H1 (cell line): Measurements from ENCODE around the gene CWC27. TPM values are rescaled to one million over a fixed set of nuclear protein-coding genes. Genes with fewer than 3 reads are reported as not detected.

Source experiments
- CTCF ChIA-PET: fragments of 300-600 bp; sonication (Branson Sonifier 250); formaldehyde crosslinking; loops from one replicate; lab custom pipeline; 2021; ENCODE audit not compliant: partially characterized antibody; lab: Charles Lee
- POLR2A ChIA-PET: fragments of 300-600 bp; sonication (Branson Sonifier 250); formaldehyde crosslinking; loops from one replicate; lab custom pipeline; 2021; ENCODE audit warnings: inconsistent platforms; ENCODE audit not compliant: partially characterized antibody; lab: Charles Lee
- DNase-seq, 2 experiments: peaks; one replicate each; pipeline versions ENCODE4 v3.0.0 to v3.0.0-alpha.2; 2010 to 2022; ENCODE audit warnings: low spot score in 2 of 2, low read depth in 1 of 2, mixed read lengths in 1 of 2
- FAIRE-seq: peaks from 2 replicates; lab custom pipeline; 2011; peaks lifted over from hg19 to GRCh38; lab: Jason Lieb, UNC
- H2AFZ ChIP-seq: 2 replicates; pipeline ENCODE4 v1.8.1; 2012; ENCODE audit warnings: low read length, inconsistent platforms
- H2AK5ac ChIP-seq: 2 replicates; pipeline ENCODE4 v1.6.1; 2013; ENCODE audit warnings: low read depth, low read length
- H2BK120ac ChIP-seq: replicated peaks from 2 replicates; pipeline ENCODE3; 2013; ENCODE audit warnings: low read depth, low read length, inconsistent platforms
- H2BK12ac ChIP-seq: 2 replicates; pipeline ENCODE4 v1.6.1; 2013; ENCODE audit warnings: low read depth, low read length
- H2BK15ac ChIP-seq: 2 replicates; pipeline ENCODE4 v1.6.1; 2013; ENCODE audit warnings: low read length
- H2BK20ac ChIP-seq: 2 replicates; pipeline ENCODE4 v1.6.1; 2013; ENCODE audit warnings: low read length
- H2BK5ac ChIP-seq: 2 replicates; pipeline ENCODE4 v1.6.1; 2013; ENCODE audit warnings: low read depth, low read length
- H3K14ac ChIP-seq: 2 replicates; pipeline ENCODE4 v1.6.1; 2013; ENCODE audit warnings: inconsistent platforms; ENCODE audit not compliant: insufficient read length
- H3K18ac ChIP-seq: 2 replicates; pipeline ENCODE4 v1.6.1; 2013; ENCODE audit warnings: low read length; ENCODE audit errors: extremely low read depth
- H3K23ac ChIP-seq: 2 replicates; pipeline ENCODE4 v1.6.1; 2013; ENCODE audit warnings: inconsistent platforms; ENCODE audit not compliant: insufficient read length
- H3K23me2 ChIP-seq: 2 replicates; pipeline ENCODE4 v1.6.1; 2013; ENCODE audit warnings: low read depth, low read length
- H3K27ac ChIP-seq: 2 replicates; pipeline ENCODE4 v1.6.1; 2011; ENCODE audit warnings: low read depth, low read length, inconsistent platforms
- H3K27me3 ChIP-seq, 4 experiments: replicated peaks in 1 of 4; 1 replicate in 1 of 4; 2 replicates in 3 of 4; pipeline versions ENCODE4 v1.6.1 to v1.8.1; 2011 to 2013; ENCODE audit warnings: low read length in 3 of 4, mild to moderate bottlenecking in 3 of 4, inconsistent platforms in 2 of 4, mixed read lengths in 2 of 4, moderate library complexity in 1 of 4; ENCODE audit not compliant: control insufficient read depth in 3 of 4, insufficient read depth in 3 of 4; ENCODE audit errors: extremely low read depth in 1 of 4
- H3K36me3 ChIP-seq, 4 experiments: 2 replicates each; pipeline versions ENCODE4 v1.6.1 to v1.8.1; 2011 to 2013; ENCODE audit warnings: mild to moderate bottlenecking in 4 of 4, low read length in 3 of 4, moderate library complexity in 2 of 4, control low read depth in 1 of 4, inconsistent platforms in 1 of 4; ENCODE audit not compliant: insufficient read depth in 4 of 4, control insufficient read depth in 2 of 4
- H3K4ac ChIP-seq: replicated peaks from 2 replicates; pipeline ENCODE3; 2013; ENCODE audit warnings: low read length, low read depth, mixed read lengths, inconsistent platforms; ENCODE audit not compliant: insufficient read length
- H3K4me1 ChIP-seq, 4 experiments: replicated peaks in 1 of 4; 1 replicate in 1 of 4; 2 replicates in 3 of 4; pipeline versions ENCODE4 v1.6.1 to v1.8.1; 2011 to 2013; ENCODE audit warnings: low read length in 3 of 4, inconsistent platforms in 2 of 4, mixed read lengths in 1 of 4; ENCODE audit not compliant: insufficient read depth in 4 of 4, control insufficient read depth in 3 of 4
- H3K4me2 ChIP-seq, 2 experiments: 2 replicates each; pipeline versions ENCODE4 v1.6.1 to v1.8.1; 2011 to 2013; ENCODE audit warnings: low read depth in 2 of 2, low read length in 2 of 2, control low read depth in 1 of 2, inconsistent platforms in 1 of 2, mild to moderate bottlenecking in 1 of 2; ENCODE audit not compliant: insufficient read depth in 1 of 2
- H3K4me3 ChIP-seq, 4 experiments: fragments of 200-600, 300-600 bp in 1 of 4; sonication (generic), shearing (Covaris generic), sonication (Bioruptor Twin) in 1 of 4; 2 replicates each; pipeline versions ENCODE4 v1.5.1 to v1.8.1; 2011 to 2016; ENCODE audit warnings: low read length in 4 of 4, low read depth in 3 of 4, control low read depth in 2 of 4, inconsistent platforms in 2 of 4, mild to moderate bottlenecking in 2 of 4, mixed read lengths in 1 of 4, moderate library complexity in 1 of 4; ENCODE audit not compliant: insufficient read depth in 2 of 4; ENCODE audit errors: extremely low read depth in 1 of 4
- H3K56ac ChIP-seq: replicated peaks from 2 replicates; pipeline ENCODE3; 2013; ENCODE audit warnings: low read depth, mild to moderate bottlenecking, mixed read lengths, low read length, inconsistent platforms; ENCODE audit not compliant: insufficient read length
- H3K79me1 ChIP-seq: 2 replicates; pipeline ENCODE4 v1.6.1; 2013; ENCODE audit warnings: low read depth, low read length, control low read depth
- H3K79me2 ChIP-seq, 2 experiments: 2 replicates each; pipeline versions ENCODE4 v1.6.1 to v1.8.1; 2012 to 2013; ENCODE audit warnings: low read length in 2 of 2, mild to moderate bottlenecking in 2 of 2, inconsistent platforms in 1 of 2; ENCODE audit not compliant: insufficient read depth in 2 of 2, control insufficient read depth in 1 of 2
- H3K9ac ChIP-seq, 4 experiments: replicated peaks in 1 of 4; 1 replicate in 1 of 4; 2 replicates in 3 of 4; pipeline versions ENCODE4 v1.6.1 to v1.8.1; 2011 to 2013; ENCODE audit warnings: low read depth in 3 of 4, low read length in 3 of 4, control low read depth in 2 of 4, mild to moderate bottlenecking in 2 of 4, moderate library complexity in 2 of 4, inconsistent platforms in 1 of 4; ENCODE audit errors: extremely low read depth in 1 of 4
- H3K9me3 ChIP-seq, 2 experiments: 2 replicates each; pipeline versions ENCODE4 v1.6.1 to v1.8.1; 2012 to 2013; ENCODE audit warnings: mild to moderate bottlenecking in 2 of 2, moderate library complexity in 2 of 2, control low read depth in 1 of 2, inconsistent platforms in 1 of 2, low read depth in 1 of 2, low read length in 1 of 2, mixed read lengths in 1 of 2; ENCODE audit not compliant: insufficient read depth in 2 of 2
- H4K20me1 ChIP-seq, 2 experiments: replicated peaks in 1 of 2; 2 replicates each; pipeline versions ENCODE3 to v1.8.1; 2011 to 2013; ENCODE audit warnings: inconsistent platforms in 2 of 2, low read length in 2 of 2, mild to moderate bottlenecking in 1 of 2; ENCODE audit not compliant: insufficient read depth in 2 of 2, control insufficient read depth in 1 of 2
- H4K5ac ChIP-seq: 2 replicates; pipeline ENCODE4 v1.6.1; 2013; ENCODE audit warnings: low read length, low read depth, mixed read lengths, inconsistent platforms; ENCODE audit not compliant: insufficient read length
- H4K8ac ChIP-seq: 2 replicates; pipeline ENCODE4 v1.8.0; 2013; ENCODE audit warnings: mild to moderate bottlenecking, moderate library complexity, low read length, inconsistent platforms; ENCODE audit not compliant: insufficient read depth; ENCODE audit errors: extremely low read depth
- H4K91ac ChIP-seq: replicated peaks from 2 replicates; pipeline ENCODE3; 2013; ENCODE audit warnings: low read length, mixed read lengths, inconsistent platforms; ENCODE audit not compliant: insufficient read length
- CHD1 ChIP-seq: IDR thresholded peaks from 2 replicates; pipeline ENCODE4 v1.6.1; 2012; ENCODE audit warnings: low read depth, low read length, improper control_type of control experiment
- EP300 ChIP-seq, 2 experiments: IDR thresholded peaks; 1 replicate in 1 of 2; 2 replicates in 1 of 2; pipeline ENCODE4 v1.6.1; 2011 to 2012; ENCODE audit warnings: low read depth in 2 of 2, low read length in 2 of 2, mild to moderate bottlenecking in 2 of 2, borderline replicate concordance in 1 of 2, inconsistent platforms in 1 of 2, moderate library complexity in 1 of 2
- GTF2F1 ChIP-seq: IDR thresholded peaks from 2 replicates; pipeline ENCODE4 v1.6.1; 2012; ENCODE audit warnings: low read depth, low read length, improper control_type of control experiment, borderline replicate concordance
- JUND ChIP-seq: IDR thresholded peaks from 2 replicates; pipeline ENCODE4 v1.6.1; 2011; ENCODE audit warnings: mild to moderate bottlenecking, improper control_type of control experiment, low read length
- KDM4A ChIP-seq: IDR thresholded peaks from one replicate; pipeline ENCODE4 v1.7.1; 2012; ENCODE audit warnings: low read depth, mild to moderate bottlenecking, moderate library complexity, low read length, inconsistent platforms; ENCODE audit not compliant: severe bottlenecking
- polyA plus RNA-seq, 7 experiments: library from polyadenylated mRNA; depleted of rRNA in 3 of 7; stranded (reverse) in 5 of 7; unstranded in 2 of 7; fragments of >200 nt in 5 of 7; fragments of 200-250 nt in 2 of 7; gene quantifications; 1 replicate in 5 of 7; 2 replicates in 1 of 7; 4 replicates in 1 of 7; pipeline versions ENCODE4 v1.2.1 to v1.2.3, GENCODE V29; 2011 to 2013; ENCODE audit warnings: missing spikeins in 2 of 7, mixed read lengths in 2 of 7
- total RNA-seq: library from RNA; stranded (reverse); fragmentation: NEBNext Ultra II Directional; extraction: Animal tissue kit (Norgen Biotek cat#: 25700); gene quantifications from 2 replicates; pipeline ENCODE4 v1.2.1, GENCODE V29; 2021

Gene CWC27
- total and polyA plus RNA-seq, 2 of the 8 experiments (the other 6 are each of a cell fraction or from before 2014, with no cell fraction given) = 24.9 to 43.4 TPM

- no peak overlapping the region for H4K91ac ChIP-seq
- no peak overlapping the region for H3K4me3 ChIP-seq
- no peak overlapping the region for H3K23ac ChIP-seq
- DNase-seq = no peak
- no peaks in the 10 kb centered on the region for H3K36me3 ChIP-seq
- no peaks in the 10 kb centered on the region for H3K27me3 ChIP-seq
- H2BK5ac ChIP-seq = no peak overlapping the region
- H3K4ac ChIP-seq = no peak overlapping the region
- no peak overlapping the region for H2AK5ac ChIP-seq
- TF ChIP-seq CHD1 (no peak), GTF2F1 (no peak), KDM4A (no peak), JUND (no peak), EP300 (IDR thresholded peaks at IDR 0.05; ENCODE audit: borderline replicate concordance in 1 of 2, low read depth in 2 of 2, low read length in 2 of 2) (no peak)
- H2AFZ ChIP-seq = no peak overlapping the region
- no peak for FAIRE-seq
- POLR2A ChIA-PET = no interaction called here
- no peaks in the 10 kb centered on the region for H3K4me1 ChIP-seq
- no peaks in the 10 kb centered on the region for H3K79me2 ChIP-seq
- H3K9me3 ChIP-seq = no peaks in the 10 kb centered on the region
- H3K56ac ChIP-seq = no peak overlapping the region
- H3K79me1 ChIP-seq = no peaks in the 10 kb centered on the region
- H2BK12ac ChIP-seq = no peak overlapping the region
- H4K5ac ChIP-seq = no peak overlapping the region
- no peak overlapping the region for H3K4me2 ChIP-seq
- H3K14ac ChIP-seq = no peak overlapping the region
- no peak overlapping the region for H3K18ac ChIP-seq
- no peak overlapping the region for H2BK20ac ChIP-seq
- H3K23me2 ChIP-seq = no peaks in the 10 kb centered on the region
- H3K27ac ChIP-seq = no peak overlapping the region
- no peak overlapping the region for H2BK120ac ChIP-seq
- H2BK15ac ChIP-seq = no peak overlapping the region
- CTCF ChIA-PET = no interaction called here
- H4K8ac ChIP-seq = no peak overlapping the region
- H3K9ac ChIP-seq = no peak overlapping the region
- no peaks in the 10 kb centered on the region for H4K20me1 ChIP-seq
Measured at GRCh38 chr5:64874753-64875152, 106.0 kb downstream of the CWC27 start.
